GM18907 (cell line): ENCODE data around the gene DISP3.

Source experiments
- ATAC-seq: cut with Tn5 transposase; IDR thresholded peaks from one replicate; pipeline ENCODE4 v1.9.1; 2021; ENCODE audit warnings: mild to moderate bottlenecking, moderate library complexity; ENCODE audit not compliant: unreplicated experiment

DISP3 gene

GRCh38 chr1:11540773-11541160 is 61.8 kb downstream of the DISP3 start:
- ATAC-seq = no peak

GRCh38 chr1:11541236-11541635 is 62.3 kb downstream of the DISP3 start:
- ATAC-seq = no peak

GRCh38 chr1:11541956-11542355 is 63.0 kb downstream of the DISP3 start:
- no peak for ATAC-seq

- no peak for ATAC-seq
These were observed 64.4 kb downstream of the DISP3 start for GRCh38 chr1:11543392-11543791.

GRCh38 chr1:11543796-11544195 is 64.8 kb downstream of the DISP3 start:
- no peak for ATAC-seq

GRCh38 chr1:11546456-11546855 is 67.5 kb downstream of the DISP3 start:
- no peak for ATAC-seq

GRCh38 chr1:11550664-11551283 is 71.8 kb downstream of the DISP3 start:
- no peak for ATAC-seq

GRCh38 chr1:11558276-11558675 is 79.3 kb downstream of the DISP3 start:
- ATAC-seq = no peak

GRCh38 chr1:11558871-11559590 is 80.1 kb downstream of the DISP3 start:
- no peak for ATAC-seq

- no peak for ATAC-seq
These were observed 80.6 kb downstream of the DISP3 start for GRCh38 chr1:11559591-11559970.

GRCh38 chr1:11560061-11560460 is 81.1 kb downstream of the DISP3 start:
- no peak for ATAC-seq

- ATAC-seq = no peak
These were observed 82.8 kb downstream of the DISP3 start for GRCh38 chr1:11561740-11562139.

GRCh38 chr1:11562664-11563063 is 83.7 kb downstream of the DISP3 start:
- ATAC-seq = no peak

GRCh38 chr1:11563560-11564069 is 84.7 kb downstream of the DISP3 start:
- ATAC-seq = no peak

- no peak for ATAC-seq
These were observed 85.3 kb downstream of the DISP3 start for GRCh38 chr1:11564237-11564636.

GRCh38 chr1:11566042-11566850 is 87.3 kb downstream of the DISP3 start:
- ATAC-seq = no peak

- ATAC-seq = no peak
These were observed 88.5 kb downstream of the DISP3 start for GRCh38 chr1:11567244-11568065.

- no peak for ATAC-seq
These were observed 89.7 kb downstream of the DISP3 start for GRCh38 chr1:11568687-11569086.

- ATAC-seq = no peak
These were observed 90.6 kb downstream of the DISP3 start for GRCh38 chr1:11569551-11569950.

GRCh38 chr1:11569954-11570353 is 91.0 kb downstream of the DISP3 start:
- no peak for ATAC-seq

- no peak for ATAC-seq
These were observed 91.9 kb downstream of the DISP3 start for GRCh38 chr1:11570821-11571380.
